Upper lobe of left lung (tissue), 4 donors: ENCODE measurements around the gene NT5DC2.

Source experiments
- EP300 ChIP-seq, 4 donors: sonication (generic); formaldehyde crosslinking; IDR thresholded peaks; one replicate each; pipeline ENCODE4 v1.5.1; 2017; ENCODE audit warnings: antibody characterized with exemption in 4 of 4, control low read depth in 2 of 4
- POLR2A ChIP-seq, 4 donors: fragments of 450-650 bp; IDR thresholded peaks; one replicate each; pipeline ENCODE4 v1.5.1; 2016 to 2017; ENCODE audit warnings: antibody characterized with exemption in 4 of 4, mild to moderate bottlenecking in 2 of 4
- POLR2AphosphoS5 ChIP-seq, 2 donors: sonication (generic); formaldehyde crosslinking; IDR thresholded peaks; one replicate each; pipeline ENCODE4 v1.5.1; 2017; ENCODE audit warnings: antibody characterized with exemption in 2 of 2
- TF ChIP-seq, protein P1 (sequence below), 6 experiments: fragments of 450-650 bp in 4 of 6; fragments of 200-600 bp in 2 of 6; sonication (generic) in 2 of 6; IDR thresholded peaks; one replicate each; pipeline ENCODE4 v1.5.1; 2016 to 2019; ENCODE audit warnings: antibody characterized with exemption in 6 of 6

DNA sequence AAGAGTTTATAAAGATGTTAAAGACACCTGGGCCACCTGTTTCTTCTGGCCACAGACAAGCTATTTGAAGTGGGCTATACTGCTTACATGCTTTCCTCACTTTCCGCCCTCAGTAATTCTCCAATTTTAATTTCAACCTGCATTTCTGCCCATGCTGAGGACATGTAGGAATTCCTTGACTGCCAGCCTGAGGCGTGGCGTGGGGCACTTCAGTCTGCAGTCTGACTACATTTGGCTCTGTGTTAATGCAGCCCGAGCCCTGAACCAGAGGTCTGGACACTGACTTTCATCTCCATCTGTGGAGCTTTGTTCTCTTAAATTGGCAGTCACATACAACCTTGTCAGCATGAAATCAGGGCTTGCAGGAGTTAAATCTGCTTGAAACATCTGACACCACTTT is 11.3 kb upstream of the NT5DC2 start:
- TF ChIP-seq, protein P1, sequence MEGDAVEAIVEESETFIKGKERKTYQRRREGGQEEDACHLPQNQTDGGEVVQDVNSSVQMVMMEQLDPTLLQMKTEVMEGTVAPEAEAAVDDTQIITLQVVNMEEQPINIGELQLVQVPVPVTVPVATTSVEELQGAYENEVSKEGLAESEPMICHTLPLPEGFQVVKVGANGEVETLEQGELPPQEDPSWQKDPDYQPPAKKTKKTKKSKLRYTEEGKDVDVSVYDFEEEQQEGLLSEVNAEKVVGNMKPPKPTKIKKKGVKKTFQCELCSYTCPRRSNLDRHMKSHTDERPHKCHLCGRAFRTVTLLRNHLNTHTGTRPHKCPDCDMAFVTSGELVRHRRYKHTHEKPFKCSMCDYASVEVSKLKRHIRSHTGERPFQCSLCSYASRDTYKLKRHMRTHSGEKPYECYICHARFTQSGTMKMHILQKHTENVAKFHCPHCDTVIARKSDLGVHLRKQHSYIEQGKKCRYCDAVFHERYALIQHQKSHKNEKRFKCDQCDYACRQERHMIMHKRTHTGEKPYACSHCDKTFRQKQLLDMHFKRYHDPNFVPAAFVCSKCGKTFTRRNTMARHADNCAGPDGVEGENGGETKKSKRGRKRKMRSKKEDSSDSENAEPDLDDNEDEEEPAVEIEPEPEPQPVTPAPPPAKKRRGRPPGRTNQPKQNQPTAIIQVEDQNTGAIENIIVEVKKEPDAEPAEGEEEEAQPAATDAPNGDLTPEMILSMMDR (IDR thresholded peaks at IDR 0.05), result no peak
- TF ChIP-seq POLR2AphosphoS5 (IDR thresholded peaks at IDR 0.05) (no peak), POLR2A (IDR thresholded peaks at IDR 0.05) (no peak), EP300 (IDR thresholded peaks at IDR 0.05) (no peak)
